GM12891 (cell line): ENCODE data around the gene TRIM23.

Experiments used
- PAX5 ChIP-seq: IDR thresholded peaks from 2 replicates; pipeline ENCODE4 v1.6.1; 2011; ENCODE audit warnings: low read length, moderate library complexity, mild to moderate bottlenecking; ENCODE audit not compliant: insufficient read depth, severe bottlenecking
- POLR2A ChIP-seq: IDR thresholded peaks from 2 replicates; pipeline ENCODE4 v1.6.1; 2011; ENCODE audit warnings: low read depth, low read length, control low read depth
- POLR2AphosphoS5 ChIP-seq: IDR thresholded peaks from 2 replicates; pipeline ENCODE4 v1.6.1; 2011; ENCODE audit warnings: low read depth, low read length, control low read depth
- POU2F2 ChIP-seq: IDR thresholded peaks from 2 replicates; pipeline ENCODE4 v1.6.1; 2011; ENCODE audit warnings: low read depth, mild to moderate bottlenecking, control low read depth, low read length, moderate library complexity
- SPI1 ChIP-seq: IDR thresholded peaks from 2 replicates; pipeline ENCODE4 v1.6.1; 2011; ENCODE audit warnings: low read depth, low read length, control low read depth
- TAF1 ChIP-seq: IDR thresholded peaks from 2 replicates; pipeline ENCODE4 v1.6.1; 2011; ENCODE audit warnings: low read depth, low read length, control low read depth

DNA sequence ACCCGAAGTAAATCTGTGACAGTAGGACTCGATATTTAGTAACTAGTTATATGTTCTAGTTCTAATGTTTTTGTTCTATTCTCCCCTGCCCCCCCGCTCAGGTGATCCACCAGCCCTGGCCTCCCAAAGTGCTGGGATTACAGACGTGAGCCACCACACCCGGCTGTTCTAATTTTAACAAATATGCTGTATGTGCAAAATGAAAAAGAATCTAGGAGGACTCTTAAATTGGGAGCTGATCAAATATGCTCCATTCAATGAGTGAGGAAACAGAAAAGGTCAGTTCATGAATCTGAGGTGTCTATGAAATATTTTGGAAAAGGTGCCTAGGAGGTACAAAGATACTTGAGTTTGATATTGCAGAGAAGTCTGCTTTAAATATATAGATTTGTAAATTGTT is 78.0 kb downstream of the TRIM23 start:
- no peak for TF ChIP-seq POLR2AphosphoS5
- no peak for TF ChIP-seq POLR2A
- no peak for TF ChIP-seq SPI1
- TF ChIP-seq TAF1, result no peak
- no peak for TF ChIP-seq PAX5
- TF ChIP-seq POU2F2, result no peak
